Common myeloid progenitor, CD34-positive (primary cell): ENCODE results near the gene TNNI2.

Experiments
- CTCF ChIA-PET: fragments of 350-600 bp; sonication (Branson Sonifier 250); formaldehyde crosslinking; loops from one replicate; lab custom pipeline; 2021; ENCODE audit warnings: antibody characterized with exemption; lab: Charles Lee
- POLR2A ChIA-PET: fragments of 350-600 bp; sonication (Branson Sonifier 250); formaldehyde crosslinking; loops from one replicate; lab custom pipeline; 2021; ENCODE audit warnings: antibody characterized with exemption; lab: Charles Lee
- DNase-seq, 3 donors: peaks; one replicate each; pipeline versions ENCODE4 v3.0.0 to v3.0.0-alpha.2; 2013
- H3K27ac ChIP-seq, 2 experiments: 1 replicate in 1 of 2; 2 replicates in 1 of 2; pipeline ENCODE4 v1.7.0; 2013; ENCODE audit warnings: inconsistent platforms in 2 of 2, low read length in 2 of 2, mild to moderate bottlenecking in 2 of 2, low read depth in 1 of 2, moderate library complexity in 1 of 2; ENCODE audit not compliant: severe bottlenecking in 2 of 2, insufficient read depth in 1 of 2, poor library complexity in 1 of 2
- H3K27me3 ChIP-seq, 5 experiments: replicated peaks in 2 of 5; 1 replicate in 3 of 5; 2 replicates in 2 of 5; pipeline versions ENCODE4 v1.6.1 to v1.7.0; 2013; ENCODE audit warnings: low read length in 4 of 5, mild to moderate bottlenecking in 2 of 5, moderate library complexity in 2 of 5, inconsistent platforms in 1 of 5; ENCODE audit not compliant: insufficient read depth in 5 of 5, control insufficient read depth in 4 of 5
- H3K36me3 ChIP-seq, 4 experiments: 1 replicate in 2 of 4; 2 replicates in 2 of 4; pipeline versions ENCODE4 v1.6.1 to v1.7.0; 2013; ENCODE audit warnings: low read length in 3 of 4, control low read depth in 1 of 4, mild to moderate bottlenecking in 1 of 4; ENCODE audit not compliant: control insufficient read depth in 4 of 4, insufficient read depth in 4 of 4
- H3K4me1 ChIP-seq, 4 experiments: 1 replicate in 3 of 4; 2 replicates in 1 of 4; pipeline versions ENCODE4 v1.6.1 to v1.7.1; 2013; ENCODE audit warnings: low read length in 3 of 4, mild to moderate bottlenecking in 3 of 4, control low read depth in 1 of 4, inconsistent platforms in 1 of 4, moderate library complexity in 1 of 4; ENCODE audit not compliant: control insufficient read depth in 4 of 4, insufficient read depth in 4 of 4; ENCODE audit errors: control extremely low read depth in 1 of 4
- H3K4me3 ChIP-seq, 7 experiments: 1 replicate in 4 of 7; 2 replicates in 3 of 7; pipeline versions ENCODE4 v1.5.1 to v1.7.0; 2013; ENCODE audit warnings: mild to moderate bottlenecking in 7 of 7, low read length in 6 of 7, moderate library complexity in 6 of 7, inconsistent platforms in 2 of 7, low read depth in 2 of 7, control low read depth in 1 of 7; ENCODE audit not compliant: insufficient read depth in 4 of 7, control insufficient read depth in 1 of 7; ENCODE audit errors: extremely low read depth in 1 of 7
- H3K9me3 ChIP-seq, 5 experiments: 1 replicate in 4 of 5; 2 replicates in 1 of 5; pipeline versions ENCODE4 v1.6.1 to v1.7.1; 2013; ENCODE audit warnings: low read length in 4 of 5, mild to moderate bottlenecking in 2 of 5, inconsistent platforms in 1 of 5, low read depth in 1 of 5, moderate library complexity in 1 of 5; ENCODE audit not compliant: control insufficient read depth in 4 of 5, insufficient read depth in 2 of 5; ENCODE audit errors: control extremely low read depth in 1 of 5
- WGBS: methylation state at CpG from one replicate; pipeline ENCODE4 v1.1.5; 2013; ENCODE audit not compliant: insufficient coverage; 5-methylcytosine and 5-hydroxymethylcytosine counted together

TNNI2 gene

GRCh38 chr11:1888347-1888753, 49.6 kb downstream of the TNNI2 start:
- Histone ChIP-seq H3K36me3 (peaks cover 11 to 36% (median 24%) of the 10 kb centered on the region in 4 experiments), H3K27ac (peak overlapping the region; percentile 7 to 79)
- POLR2A ChIA-PET: interaction anchor here (1.0 to 1.6 kb wide), 3 partner anchors 9 to 60 kb away, joined by 3 to 7 read pairs (median 3); partner anchors contain the start of gene MRPL23

GRCh38 chr11:1888811-1889210, 50.0 kb downstream of the TNNI2 start:
- ChIA-PET POLR2A (interaction anchor here (1.0 to 1.6 kb wide), 3 partner anchors 8 to 60 kb away, joined by 3 to 7 read pairs (median 3); partner anchors contain the start of gene MRPL23), CTCF (interaction anchor here (0.6 to 5.5 kb wide), 11 partner anchors 9 to 195 kb away, joined by 3 to 53 read pairs (median 4); partner anchors contain the start of genes MRPL23 and TNNT3)
- peaks cover 11 to 32% (median 19%) of the 10 kb centered on the region in 4 experiments for H3K36me3 ChIP-seq
- peaks cover 0 to 66% (median 55%) of the 10 kb centered on the region in 4 experiments for H3K4me1 ChIP-seq
- no peaks in the 10 kb centered on the region for H3K27me3 ChIP-seq
- peak overlapping the region in 5 of 7 experiments; percentile 33 to 87 (median 71) for H3K4me3 ChIP-seq
- H3K9me3 ChIP-seq: peaks cover 0 to 2% (median 0%) of the 10 kb centered on the region in 5 experiments
- 16% methylated on average over 6 of the region's 6 CpGs for WGBS
- peak overlapping the region; percentile 7 to 79 for H3K27ac ChIP-seq
- DNase-seq: no peak

More at GRCh38 chr11:1888347-1888753, 49.6 kb downstream of the TNNI2 start:
- no peaks in the 10 kb centered on the region for H3K27me3 ChIP-seq
- 25% methylated on average over 9 of the region's 9 CpGs for WGBS
- peaks cover 0 to 62% (median 58%) of the 10 kb centered on the region in 4 experiments for H3K4me1 ChIP-seq
- CTCF ChIA-PET: interaction anchor here (0.8 to 5.5 kb wide), 10 partner anchors 9 to 195 kb away, joined by 3 to 53 read pairs (median 5); partner anchors contain the start of genes MRPL23 and TNNT3
- peak overlapping the region in 5 of 7 experiments; percentile 4 to 87 (median 71) for H3K4me3 ChIP-seq
- DNase-seq: peak in 2 of 3 donors; percentile 32 to 49
- H3K9me3 ChIP-seq: peaks cover 0 to 2% (median 0%) of the 10 kb centered on the region in 5 experiments

GRCh38 chr11:1889224-1889930, 50.6 kb downstream of the TNNI2 start:
- CTCF ChIA-PET: interaction anchor here (0.6 to 5.5 kb wide), 10 partner anchors 13 to 196 kb away, joined by 3 to 53 read pairs (median 6); partner anchors contain the start of genes MRPL23 and TNNT3
- 2% methylated on average over 24 of the region's 34 CpGs for WGBS
- H3K9me3 ChIP-seq: peaks cover 0 to 2% (median 0%) of the 10 kb centered on the region in 5 experiments
- peak overlapping the region; percentile 50 to 87 (median 71) for H3K4me3 ChIP-seq
- H3K36me3 ChIP-seq: peaks cover 6 to 26% (median 18%) of the 10 kb centered on the region in 4 experiments
- H3K27ac ChIP-seq: peak overlapping the region; percentile 33 to 79
- POLR2A ChIA-PET: interaction anchor here (0.6 to 1.6 kb wide), 4 partner anchors 8 to 59 kb away, joined by 3 to 7 read pairs (median 4); partner anchors contain the start of gene MRPL23
- H3K4me1 ChIP-seq: peaks cover 0 to 69% (median 55%) of the 10 kb centered on the region in 4 experiments
- no peaks in the 10 kb centered on the region for H3K27me3 ChIP-seq
- DNase-seq: peak; percentile 66 to 90 (median 83)

GRCh38 chr11:1889941-1890855, 51.4 kb downstream of the TNNI2 start:
- Histone ChIP-seq H3K27me3 (no peaks in the 10 kb centered on the region), H3K9me3 (no peaks in the 10 kb centered on the region), H3K27ac (peak overlapping the region; percentile 64 to 79), H3K36me3 (peaks cover 0 to 18% (median 12%) of the 10 kb centered on the region in 4 experiments), H3K4me1 (peaks cover under 1 to 70% (median 55%) of the 10 kb centered on the region in 4 experiments), H3K4me3 (peak overlapping the region; percentile 50 to 87 (median 71))
- DNase-seq: peak in 2 of 3 donors; percentile 58 to 67
- CTCF ChIA-PET: interaction anchor here (0.8 to 5.5 kb wide), 18 partner anchors 7 to 196 kb away, joined by 3 to 53 read pairs (median 4); partner anchors contain the start of genes MRPL23 and TNNT3
- 5% methylated on average over 26 of the region's 33 CpGs for WGBS
- POLR2A ChIA-PET: interaction anchor here (0.5 to 2.3 kb wide), 9 partner anchors 21 to 59 kb away, joined by 3 to 7 read pairs (median 5); partner anchors contain the start of gene MRPL23
